ENCODE results near the gene CBFB.

The CBFB gene

GRCh38 chr16:67043420-67043819 is 14.5 kb downstream of the CBFB start:
- no peak for DNase-seq

- DNase-seq, result no peak
These were observed 21.8 kb downstream of the CBFB start for GRCh38 chr16:67050796-67051195.

- no peak for DNase-seq
These were observed 23.4 kb downstream of the CBFB start for GRCh38 chr16:67052399-67052798.

- no peak for DNase-seq
These were observed 24.9 kb downstream of the CBFB start for GRCh38 chr16:67053767-67054334.

- no peak for DNase-seq
These were observed 26.0 kb downstream of the CBFB start for GRCh38 chr16:67054901-67055300.

GRCh38 chr16:67055712-67056487 is 27.0 kb downstream of the CBFB start:
- DNase-seq, result no peak

GRCh38 chr16:67063008-67063407 is 34.1 kb downstream of the CBFB start:
- no peak for DNase-seq

GRCh38 chr16:67068212-67068753 is 39.3 kb downstream of the CBFB start:
- DNase-seq, result no peak

- DNase-seq, result no peak
These were observed 42.6 kb downstream of the CBFB start for GRCh38 chr16:67071476-67072048.

- no peak for DNase-seq
These were observed 46.4 kb downstream of the CBFB start for GRCh38 chr16:67075331-67075730.

GRCh38 chr16:67077871-67078270 is 48.9 kb downstream of the CBFB start:
- DNase-seq, result no peak

- no peak for DNase-seq
These were observed 53.2 kb downstream of the CBFB start for GRCh38 chr16:67082100-67082499.

GRCh38 chr16:67082891-67083290 is 53.9 kb downstream of the CBFB start:
- DNase-seq, result no peak

GRCh38 chr16:67084345-67085028 is 55.5 kb downstream of the CBFB start:
- no peak for DNase-seq

- DNase-seq, result no peak
These were observed 57.9 kb downstream of the CBFB start for GRCh38 chr16:67086822-67087221.

GRCh38 chr16:67087291-67087690 is 58.3 kb downstream of the CBFB start:
- DNase-seq, result no peak

GRCh38 chr16:67087803-67088202 is 58.9 kb downstream of the CBFB start:
- DNase-seq, result no peak

GRCh38 chr16:67088551-67088950 is 59.6 kb downstream of the CBFB start:
- no peak for DNase-seq

- no peak for DNase-seq
These were observed 60.2 kb downstream of the CBFB start for GRCh38 chr16:67089101-67089500.

GRCh38 chr16:67091906-67092566 is 63.1 kb downstream of the CBFB start:
- no peak for DNase-seq

- no peak for DNase-seq
These were observed 64.3 kb downstream of the CBFB start for GRCh38 chr16:67093098-67093726.

GRCh38 chr16:67098599-67098998 is 69.7 kb downstream of the CBFB start:
- DNase-seq, result no peak
